ENCODE measurements around the gene SEC11C. TPM values are rescaled to one million over a fixed set of nuclear protein-coding genes. Genes with fewer than 3 reads are reported as not detected.
"Not testable (repeated sequence)": the region's sequence is repeated elsewhere in the genome, so short reads cannot be mapped to it uniquely, and the experiment has no call there.

Gene SEC11C
- polyA plus RNA-seq, 10 donors = 7.6 to 15.3 (median 10.1) TPM

GRCh38 chr18:59142800-59143416 lies 3.2 kb downstream of the SEC11C start:
- not testable (repeated sequence) for DNase-seq

- no peak for DNase-seq
Observed at GRCh38 chr18:59143441-59143840, 3.8 kb downstream of the SEC11C start.

GRCh38 chr18:59144483-59144882 lies 4.8 kb downstream of the SEC11C start:
- no peak for DNase-seq

GRCh38 chr18:59145055-59145454 lies 5.4 kb downstream of the SEC11C start:
- DNase-seq = no peak

- no peak for DNase-seq
Observed at GRCh38 chr18:59148192-59148591, 8.5 kb downstream of the SEC11C start.

- no peak for DNase-seq
Observed at GRCh38 chr18:59149007-59149406, 9.3 kb downstream of the SEC11C start.

GRCh38 chr18:59149416-59149815 lies 9.7 kb downstream of the SEC11C start:
- DNase-seq = no peak

GRCh38 chr18:59150236-59150635 lies 10.6 kb downstream of the SEC11C start:
- DNase-seq = no peak

- peak in 1 of 3 donors; percentile 21 for DNase-seq
Observed at GRCh38 chr18:59155153-59155552, 15.5 kb downstream of the SEC11C start.

- DNase-seq = no peak
Observed at GRCh38 chr18:59156316-59156715, 16.6 kb downstream of the SEC11C start.

- DNase-seq = no peak
Observed at GRCh38 chr18:59159265-59159664, 19.6 kb downstream of the SEC11C start.

- DNase-seq = no peak
Observed at GRCh38 chr18:59159986-59160385, 20.3 kb downstream of the SEC11C start.

GRCh38 chr18:59172664-59173249 lies 33.1 kb downstream of the SEC11C start:
- DNase-seq = no peak

- no peak for DNase-seq
Observed at GRCh38 chr18:59177485-59177884, 37.8 kb downstream of the SEC11C start.

- DNase-seq = peak in 2 of 3 donors; percentile 17 to 68
Observed at GRCh38 chr18:59180150-59180845, 40.6 kb downstream of the SEC11C start.

GRCh38 chr18:59182673-59183072 lies 43.0 kb downstream of the SEC11C start:
- DNase-seq = no peak

- no peak for DNase-seq
Observed at GRCh38 chr18:59189008-59189407, 49.3 kb downstream of the SEC11C start.

GRCh38 chr18:59189746-59190145 lies 50.1 kb downstream of the SEC11C start:
- no peak for DNase-seq

- DNase-seq = no peak
Observed at GRCh38 chr18:59196161-59196725, 56.6 kb downstream of the SEC11C start.

- no peak for DNase-seq
Observed at GRCh38 chr18:59197636-59198035, 58.0 kb downstream of the SEC11C start.

GRCh38 chr18:59198215-59198614 lies 58.5 kb downstream of the SEC11C start:
- DNase-seq = no peak

GRCh38 chr18:59200787-59201186 lies 61.1 kb downstream of the SEC11C start:
- no peak for DNase-seq

- DNase-seq = no peak
Observed at GRCh38 chr18:59202258-59202820, 62.7 kb downstream of the SEC11C start.
